GM12892 (cell line): ENCODE measurements around the gene IGLL1.
"Not testable (repeated sequence)": the region's sequence is repeated elsewhere in the genome, so short reads cannot be mapped to it uniquely, and the experiment has no call there.

Source experiments
- DNase-seq: peaks from one replicate; pipeline ENCODE4 v3.0.0; 2011; ENCODE audit not compliant: insufficient read length
- FAIRE-seq: peaks from 2 replicates; lab custom pipeline; 2011; peaks lifted over from hg19 to GRCh38; lab: Jason Lieb, UNC
- POLR2A ChIP-seq: IDR thresholded peaks from 2 replicates; pipeline ENCODE4 v1.6.1; 2011; ENCODE audit warnings: low read depth, low read length, control low read depth
- POLR2AphosphoS5 ChIP-seq: IDR thresholded peaks from 2 replicates; pipeline ENCODE4 v1.6.1; 2011; ENCODE audit warnings: low read depth, low read length, control low read depth
- TAF1 ChIP-seq: IDR thresholded peaks from 2 replicates; pipeline ENCODE4 v1.6.1; 2011; ENCODE audit warnings: low read depth, mild to moderate bottlenecking, control low read depth, low read length, borderline replicate concordance

IGLL1 gene

DNA sequence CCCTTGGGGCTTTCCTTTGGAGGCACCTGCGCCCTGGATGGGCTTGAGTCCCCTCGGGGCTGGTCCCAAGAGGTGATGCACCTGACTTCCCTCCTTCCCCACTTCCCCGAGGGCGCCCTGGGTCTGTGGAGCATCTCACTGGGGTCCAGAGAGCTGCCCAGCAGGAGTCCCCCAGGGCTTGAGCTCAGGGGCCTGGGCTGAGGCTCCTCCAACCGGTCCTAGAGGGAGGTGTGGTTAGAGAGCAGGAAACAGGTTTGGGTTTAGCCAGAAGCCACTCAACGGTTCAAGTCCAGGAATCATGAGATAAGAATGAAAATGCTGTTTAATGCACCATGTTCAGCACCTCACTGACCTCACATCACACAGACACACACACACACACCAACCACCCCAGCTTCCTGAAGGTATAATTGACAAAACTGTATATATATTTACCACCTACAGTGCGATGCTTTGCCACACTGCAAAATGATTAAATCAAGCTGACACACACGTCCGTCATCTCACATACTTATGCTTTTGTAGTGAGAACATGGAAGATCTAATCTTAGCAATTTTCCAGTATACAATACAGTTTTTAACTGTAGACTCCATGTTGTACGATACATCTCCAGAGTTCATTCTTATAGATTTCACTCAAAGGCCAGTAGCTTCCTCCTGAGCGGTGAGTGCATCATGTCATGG lies 628 bp upstream of the IGLL1 start:
- no peak for FAIRE-seq
- TF ChIP-seq POLR2A (no peak), TAF1 (no peak), POLR2AphosphoS5 (no peak)
- no peak for DNase-seq

- DNase-seq: no peak
- FAIRE-seq: no peak
- TF ChIP-seq POLR2A (no peak), TAF1 (no peak)
These were observed 810 bp downstream of the IGLL1 start for GRCh38 chr22:23579280-23579679.

GRCh38 chr22:23578306-23578705 lies 1.8 kb downstream of the IGLL1 start:
- no peak for DNase-seq
- TF ChIP-seq POLR2AphosphoS5 (no peak), TAF1 (no peak), POLR2A (no peak)
- no peak for FAIRE-seq

GRCh38 chr22:23576681-23577080 lies 3.4 kb downstream of the IGLL1 start:
- no peak for TF ChIP-seq TAF1
- TF ChIP-seq POLR2A: no peak
- TF ChIP-seq POLR2AphosphoS5: no peak
- FAIRE-seq: no peak
- DNase-seq: no peak

GRCh38 chr22:23575601-23576000 lies 4.5 kb downstream of the IGLL1 start:
- FAIRE-seq: no peak
- TF ChIP-seq POLR2A (no peak), TAF1 (no peak), POLR2AphosphoS5 (no peak)
- DNase-seq: no peak

DNA sequence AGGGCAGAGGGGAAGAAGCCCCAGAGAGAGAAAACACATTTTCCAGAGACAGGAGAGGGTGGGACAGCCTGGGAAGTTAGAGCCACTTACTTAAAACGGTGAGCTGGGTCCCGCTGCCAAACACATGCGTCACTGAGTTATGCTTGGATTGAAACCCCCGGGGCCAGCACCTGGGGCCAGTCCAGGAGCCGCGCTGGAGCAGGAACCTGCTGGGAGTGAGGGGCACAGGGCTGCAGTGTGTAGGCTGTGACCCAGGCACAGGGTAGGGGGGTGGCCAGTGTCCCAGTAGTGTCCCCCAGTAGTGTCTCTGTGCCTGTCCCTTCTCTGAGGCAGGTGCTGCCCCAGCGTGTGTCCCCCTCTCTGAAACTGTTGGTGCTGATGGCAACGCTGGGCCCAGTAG lies 5.2 kb downstream of the IGLL1 start:
- DNase-seq (no peak), FAIRE-seq (no peak)
- no peak for TF ChIP-seq TAF1
- TF ChIP-seq POLR2A: no peak

DNA sequence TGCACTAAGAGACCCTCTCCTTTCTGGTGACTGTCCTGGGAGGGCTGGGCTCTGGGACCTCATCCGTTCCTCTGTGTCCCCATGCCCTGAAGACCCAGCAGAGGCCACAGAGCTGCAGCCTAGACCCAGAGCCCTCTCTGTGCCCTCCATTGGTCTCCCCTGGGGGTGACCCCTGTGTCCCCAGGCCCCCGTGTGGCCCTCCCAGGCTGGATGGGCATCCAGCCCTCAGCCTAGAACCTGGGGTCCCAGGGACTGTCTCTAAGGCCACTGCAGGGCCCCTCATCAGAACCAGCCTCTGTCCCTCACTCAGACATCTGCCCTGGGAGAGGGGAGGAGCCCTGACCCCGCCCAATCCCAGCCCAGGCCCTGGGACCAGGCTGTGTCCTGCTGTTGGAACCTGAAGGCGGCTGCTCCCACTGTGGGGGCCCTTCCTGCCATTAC lies 5.7 kb downstream of the IGLL1 start:
- DNase-seq: no peak
- TF ChIP-seq TAF1 (no peak), POLR2A (no peak), POLR2AphosphoS5 (no peak)
- no peak for FAIRE-seq

GRCh38 chr22:23573701-23574235 lies 6.3 kb downstream of the IGLL1 start:
- FAIRE-seq, DNase-seq: not testable (repeated sequence)

- DNase-seq, FAIRE-seq: not testable (repeated sequence)
These were observed 7.0 kb downstream of the IGLL1 start for GRCh38 chr22:23573106-23573505.

DNA sequence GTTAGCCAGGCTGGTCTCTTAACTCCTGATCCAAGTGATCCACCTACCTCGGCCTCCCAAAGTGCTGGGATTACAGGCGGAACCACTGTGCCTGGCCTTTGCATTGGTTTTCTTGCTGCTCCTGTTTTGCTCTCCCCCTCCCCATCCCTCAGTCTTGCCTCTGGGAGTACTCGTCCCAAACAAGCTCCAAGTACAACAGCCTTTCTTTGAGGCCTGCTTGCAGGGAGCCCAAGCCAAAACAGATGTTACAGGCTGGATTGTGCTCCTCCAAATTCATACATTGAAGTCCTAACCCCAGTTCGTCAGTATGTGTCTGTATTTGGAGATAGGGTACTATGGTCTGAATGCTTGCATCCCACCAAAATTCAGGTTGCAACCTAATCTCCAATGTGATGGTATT lies 8.6 kb downstream of the IGLL1 start:
- no peak for FAIRE-seq
- TF ChIP-seq POLR2AphosphoS5 (no peak), TAF1 (no peak), POLR2A (no peak)
- DNase-seq: no peak

DNA sequence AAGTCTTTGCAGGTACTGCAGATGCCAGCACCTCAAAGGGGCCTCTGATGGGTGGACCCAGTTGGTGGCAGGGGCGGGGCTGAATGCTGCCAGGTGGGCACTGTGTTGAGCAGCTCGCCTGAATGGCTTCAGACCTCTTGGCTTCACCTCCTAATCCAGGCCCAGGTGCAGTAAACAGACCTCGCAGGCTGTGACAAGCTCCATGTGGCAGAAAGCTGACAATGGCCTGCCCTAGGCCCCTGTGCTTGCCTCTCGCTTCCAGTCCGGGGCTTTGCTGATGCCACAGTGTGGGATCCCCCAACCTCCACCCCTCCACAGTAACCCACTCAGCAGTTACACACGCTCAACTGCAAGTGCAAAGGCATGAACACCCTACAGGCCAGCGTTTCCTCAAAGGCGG lies 9.4 kb downstream of the IGLL1 start:
- no peak for FAIRE-seq
- no peak for TF ChIP-seq TAF1
- no peak for TF ChIP-seq POLR2A
- no peak for TF ChIP-seq POLR2AphosphoS5
- DNase-seq: no peak

- FAIRE-seq (no peak), DNase-seq (no peak)
- no peak for TF ChIP-seq TAF1
- no peak for TF ChIP-seq POLR2AphosphoS5
- no peak for TF ChIP-seq POLR2A
These were observed 10.4 kb downstream of the IGLL1 start for GRCh38 chr22:23569716-23570115.

GRCh38 chr22:23569291-23569690 lies 10.8 kb downstream of the IGLL1 start:
- DNase-seq: no peak
- TF ChIP-seq POLR2A: no peak
- no peak for TF ChIP-seq TAF1
- no peak for TF ChIP-seq POLR2AphosphoS5
- FAIRE-seq: no peak
